Ishikawa (cell line): ENCODE results near the gene SAPCD2.

Source experiments
- CEBPB ChIP-seq: IDR thresholded peaks from 2 replicates; pipeline ENCODE4 v1.6.1; 2012
- CREB1 ChIP-seq: IDR thresholded peaks from 2 replicates; pipeline ENCODE4 v1.6.1; 2012; ENCODE audit warnings: low read depth
- MAX ChIP-seq: IDR thresholded peaks from 2 replicates; pipeline ENCODE4 v1.6.1; 2012
- RAD21 ChIP-seq: IDR thresholded peaks from 2 replicates; pipeline ENCODE4 v1.6.1; 2012; ENCODE audit warnings: low read depth
- TAF1 ChIP-seq: IDR thresholded peaks from 2 replicates; pipeline ENCODE4 v1.6.1; 2012; ENCODE audit warnings: low read depth, mild to moderate bottlenecking
- TCF12 ChIP-seq: IDR thresholded peaks from 2 replicates; pipeline ENCODE4 v1.6.1; 2012; ENCODE audit warnings: low read depth
- ZBTB7A ChIP-seq: IDR thresholded peaks from 2 replicates; pipeline ENCODE4 v1.6.1; 2012; ENCODE audit warnings: low read depth

- no peak for TF ChIP-seq RAD21
- no peak for TF ChIP-seq TCF12
- TF ChIP-seq CREB1 = no peak
- TF ChIP-seq TAF1 = no peak
- no peak for TF ChIP-seq MAX
- TF ChIP-seq CEBPB = no peak
- no peak for TF ChIP-seq ZBTB7A
These were observed 49.4 kb downstream of the SAPCD2 start for GRCh38 chr9:137020771-137021567.
